HG02588 (cell line): ENCODE results near the gene RIPK4.
"Not testable (repeated sequence)": the region's sequence is repeated elsewhere in the genome, so short reads cannot be mapped to it uniquely, and the experiment has no call there.

ENCODE experiments used
- ATAC-seq: cut with Tn5 transposase; IDR thresholded peaks from one replicate; pipeline ENCODE4 v1.9.1; 2021; ENCODE audit warnings: mild to moderate bottlenecking, moderate library complexity; ENCODE audit not compliant: unreplicated experiment

Gene RIPK4

GRCh38 chr21:41698071-41698470, 68.8 kb downstream of the RIPK4 start:
- ATAC-seq: no peak

GRCh38 chr21:41695513-41695912, 71.3 kb downstream of the RIPK4 start:
- ATAC-seq: no peak

- not testable (repeated sequence) for ATAC-seq
Measured at GRCh38 chr21:41694042-41694441, 72.8 kb downstream of the RIPK4 start.

- no peak for ATAC-seq
Measured at GRCh38 chr21:41692185-41692565, 74.7 kb downstream of the RIPK4 start.

- no peak for ATAC-seq
Measured at GRCh38 chr21:41691205-41692184, 75.4 kb downstream of the RIPK4 start.
